CD8-positive, alpha-beta memory T cell (primary cell): ENCODE measurements around the gene STIL. TPM values are rescaled to one million over a fixed set of nuclear protein-coding genes. Genes with fewer than 3 reads are reported as not detected.

Source experiments
- CTCF ChIA-PET: fragments of 350-600 bp; sonication (Branson Sonifier 250); formaldehyde crosslinking; loops from one replicate; lab custom pipeline; 2021; ENCODE audit warnings: antibody characterized with exemption; lab: Charles Lee
- POLR2A ChIA-PET: fragments of 350-600 bp; sonication (Branson Sonifier 250); formaldehyde crosslinking; loops from one replicate; lab custom pipeline; 2021; ENCODE audit warnings: antibody characterized with exemption; lab: Charles Lee
- DNase-seq, 5 donors: peaks; one replicate each; pipeline versions ENCODE4 v3.0.0 to v3.0.0-alpha.2; 2020 to 2022; ENCODE audit warnings: mixed read lengths in 1 of 5
- H3K27ac ChIP-seq: one replicate; pipeline ENCODE4 v1.7.0; 2013; ENCODE audit warnings: low read depth, mild to moderate bottlenecking, low read length, moderate library complexity
- H3K27me3 ChIP-seq: 2 replicates; pipeline ENCODE4 v1.7.0; 2013; ENCODE audit warnings: low read length, mild to moderate bottlenecking; ENCODE audit not compliant: insufficient read depth, poor library complexity, severe bottlenecking
- H3K36me3 ChIP-seq: 2 replicates; pipeline ENCODE4 v1.7.0; 2013; ENCODE audit warnings: mild to moderate bottlenecking, low read length, moderate library complexity; ENCODE audit not compliant: insufficient read depth
- H3K4me1 ChIP-seq: 2 replicates; pipeline ENCODE4 v1.7.0; 2013; ENCODE audit warnings: mild to moderate bottlenecking, low read length, moderate library complexity; ENCODE audit not compliant: insufficient read depth
- H3K4me3 ChIP-seq: 2 replicates; pipeline ENCODE4 v1.7.0; 2013; ENCODE audit warnings: mild to moderate bottlenecking, low read length
- H3K9me3 ChIP-seq: 2 replicates; pipeline ENCODE4 v1.7.0; 2013; ENCODE audit warnings: mild to moderate bottlenecking, low read length
- H3K27ac Mint-ChIP-seq, 8 donors: one replicate each; pipeline ENCODE4 v1.8.0; 2020 to 2021; ENCODE audit warnings: mixed read lengths in 8 of 8, mild to moderate bottlenecking in 6 of 8, inconsistent platforms in 3 of 8, moderate library complexity in 3 of 8
- H3K27me3 Mint-ChIP-seq, 2 donors: one replicate each; pipeline ENCODE4 v1.8.0; 2020 to 2021; ENCODE audit warnings: mixed read lengths in 2 of 2, mild to moderate bottlenecking in 1 of 2, moderate library complexity in 1 of 2
- H3K36me3 Mint-ChIP-seq, 3 donors: one replicate each; pipeline ENCODE4 v1.8.0; 2020 to 2021; ENCODE audit warnings: mixed read lengths in 3 of 3, inconsistent platforms in 1 of 3, mild to moderate bottlenecking in 1 of 3
- H3K4me1 Mint-ChIP-seq, 3 donors: one replicate each; pipeline ENCODE4 v1.8.0; 2020 to 2021; ENCODE audit warnings: mixed read lengths in 3 of 3, inconsistent platforms in 1 of 3, mild to moderate bottlenecking in 1 of 3
- H3K4me3 Mint-ChIP-seq, 7 donors: one replicate each; pipeline ENCODE4 v1.8.0; 2020 to 2021; ENCODE audit warnings: mixed read lengths in 7 of 7, mild to moderate bottlenecking in 6 of 7, moderate library complexity in 4 of 7, inconsistent platforms in 2 of 7
- H3K9me3 Mint-ChIP-seq, 5 donors: one replicate each; pipeline ENCODE4 v1.8.0; 2020 to 2022; ENCODE audit warnings: mixed read lengths in 5 of 5, mild to moderate bottlenecking in 3 of 5, moderate library complexity in 2 of 5, inconsistent platforms in 1 of 5
- polyA plus RNA-seq: library from polyadenylated mRNA; unstranded; fragments of 300-500 nt; fragmentation: Illumina TruSeq; gene quantifications from one replicate; pipeline ENCODE4 v1.2.3, GENCODE V29; 2021
- total RNA-seq, 2 experiments: library from RNA; stranded (reverse); gene quantifications; one replicate each; pipeline ENCODE4 v1.2.3, GENCODE V29; 2021

Gene STIL
- total and polyA plus RNA-seq, 3 experiments from 2014 or later: 0.15 to 19.1 (median 18.4) TPM

- Mint-ChIP-seq H3K9me3 (peaks cover 0 to 3% (median 0%) of the 10 kb centered on the region in 5 donors), H3K4me1 (peaks cover 26 to 38% (median 35%) of the 10 kb centered on the region in 3 donors), H3K27me3 (peaks cover 46 to 62% of the 10 kb centered on the region in 2 donors), H3K27ac (no peak overlapping the region), H3K4me3 (no peak overlapping the region), H3K36me3 (peaks cover 0 to 3% (median 0%) of the 10 kb centered on the region in 3 donors)
- H3K27ac ChIP-seq: peak overlapping the region; percentile 85
- no peaks in the 10 kb centered on the region for H3K9me3 ChIP-seq
- ChIA-PET POLR2A (no interaction called here), CTCF (interaction anchor here (1.5 kb wide), 2 partner anchors 10 to 34 kb away, joined by 4 read pairs; no protein-coding TSS in a partner anchor)
- H3K36me3 ChIP-seq: no peaks in the 10 kb centered on the region
- peaks cover 24% of the 10 kb centered on the region for H3K4me1 ChIP-seq
- H3K27me3 ChIP-seq: peaks cover 60% of the 10 kb centered on the region
- H3K4me3 ChIP-seq: peak overlapping the region; percentile 8
- no peak for DNase-seq
Measured at GRCh38 chr1:47227341-47228232, 86.4 kb downstream of the STIL start.

- no peak overlapping the region for H3K27ac Mint-ChIP-seq
- H3K4me1 Mint-ChIP-seq: peaks cover 23 to 33% (median 30%) of the 10 kb centered on the region in 3 donors
- DNase-seq: no peak
- peaks cover 0 to 3% (median 0%) of the 10 kb centered on the region in 5 donors for H3K9me3 Mint-ChIP-seq
- peaks cover 43 to 56% of the 10 kb centered on the region in 2 donors for H3K27me3 Mint-ChIP-seq
- Histone ChIP-seq H3K4me3 (no peak overlapping the region), H3K27me3 (peaks cover 56% of the 10 kb centered on the region), H3K9me3 (no peaks in the 10 kb centered on the region), H3K27ac (no peak overlapping the region), H3K36me3 (no peaks in the 10 kb centered on the region), H3K4me1 (peaks cover 24% of the 10 kb centered on the region)
- CTCF ChIA-PET: no interaction called here
- no peak overlapping the region for H3K4me3 Mint-ChIP-seq
- POLR2A ChIA-PET: no interaction called here
- H3K36me3 Mint-ChIP-seq: peaks cover 0 to 3% (median 0%) of the 10 kb centered on the region in 3 donors
Measured at GRCh38 chr1:47226839-47227215, 87.1 kb downstream of the STIL start.

- no peak overlapping the region for H3K4me3 ChIP-seq
- H3K9me3 Mint-ChIP-seq: peaks cover 0 to under 1% (median 0%) of the 10 kb centered on the region in 5 donors
- H3K36me3 ChIP-seq: no peaks in the 10 kb centered on the region
- ChIA-PET CTCF (no interaction called here), POLR2A (no interaction called here)
- H3K4me1 ChIP-seq: peaks cover 19% of the 10 kb centered on the region
- peaks cover 51% of the 10 kb centered on the region for H3K27me3 ChIP-seq
- peaks cover 18 to 28% (median 24%) of the 10 kb centered on the region in 3 donors for H3K4me1 Mint-ChIP-seq
- H3K9me3 ChIP-seq: no peaks in the 10 kb centered on the region
- DNase-seq: no peak
- no peak overlapping the region for H3K27ac ChIP-seq
- no peaks in the 10 kb centered on the region for H3K36me3 Mint-ChIP-seq
- H3K4me3 Mint-ChIP-seq: peak overlapping the region; percentile 56 to 90 (median 65)
- H3K27me3 Mint-ChIP-seq: peaks cover 43 to 52% of the 10 kb centered on the region in 2 donors
- peak overlapping the region in 2 of 8 donors; percentile 6 to 51 for H3K27ac Mint-ChIP-seq
Measured at GRCh38 chr1:47226121-47226838, 87.7 kb downstream of the STIL start.

- CTCF ChIA-PET: no interaction called here
- peaks cover 44% of the 10 kb centered on the region for H3K27me3 ChIP-seq
- no peaks in the 10 kb centered on the region for H3K9me3 Mint-ChIP-seq
- H3K36me3 Mint-ChIP-seq: no peaks in the 10 kb centered on the region
- H3K4me1 ChIP-seq: peaks cover 12% of the 10 kb centered on the region
- H3K4me3 Mint-ChIP-seq: peak overlapping the region; percentile 56 to 90 (median 65)
- DNase-seq: no peak
- H3K4me3 ChIP-seq: no peak overlapping the region
- POLR2A ChIA-PET: no interaction called here
- H3K9me3 ChIP-seq: no peaks in the 10 kb centered on the region
- H3K27ac Mint-ChIP-seq: peak overlapping the region in 2 of 8 donors; percentile 6 to 21
- H3K27me3 Mint-ChIP-seq: peaks cover 44 to 53% of the 10 kb centered on the region in 2 donors
- no peaks in the 10 kb centered on the region for H3K36me3 ChIP-seq
- H3K27ac ChIP-seq: no peak overlapping the region
- peaks cover 14 to 20% (median 18%) of the 10 kb centered on the region in 3 donors for H3K4me1 Mint-ChIP-seq
Measured at GRCh38 chr1:47225430-47226100, 88.4 kb downstream of the STIL start.

- Mint-ChIP-seq H3K27me3 (peaks cover 42 to 52% of the 10 kb centered on the region in 2 donors), H3K27ac (no peak overlapping the region), H3K9me3 (no peaks in the 10 kb centered on the region), H3K36me3 (no peaks in the 10 kb centered on the region), H3K4me3 (no peak overlapping the region), H3K4me1 (peaks cover 7 to 13% (median 10%) of the 10 kb centered on the region in 3 donors)
- H3K4me3 ChIP-seq: no peak overlapping the region
- CTCF ChIA-PET: no interaction called here
- no peaks in the 10 kb centered on the region for H3K36me3 ChIP-seq
- peaks cover 36% of the 10 kb centered on the region for H3K27me3 ChIP-seq
- POLR2A ChIA-PET: no interaction called here
- no peak for DNase-seq
- peaks cover 5% of the 10 kb centered on the region for H3K4me1 ChIP-seq
- no peak overlapping the region for H3K27ac ChIP-seq
- no peaks in the 10 kb centered on the region for H3K9me3 ChIP-seq
Measured at GRCh38 chr1:47224676-47225399, 89.1 kb downstream of the STIL start.

- no peaks in the 10 kb centered on the region for H3K9me3 ChIP-seq
- H3K4me1 ChIP-seq: no peaks in the 10 kb centered on the region
- Mint-ChIP-seq H3K4me3 (no peak overlapping the region), H3K27me3 (peaks cover 36 to 45% of the 10 kb centered on the region in 2 donors), H3K4me1 (peaks cover 3 to 6% (median 6%) of the 10 kb centered on the region in 3 donors), H3K9me3 (no peaks in the 10 kb centered on the region), H3K36me3 (no peaks in the 10 kb centered on the region), H3K27ac (no peak overlapping the region)
- ChIA-PET POLR2A (no interaction called here), CTCF (no interaction called here)
- H3K27me3 ChIP-seq: peaks cover 29% of the 10 kb centered on the region
- no peak for DNase-seq
- no peak overlapping the region for H3K4me3 ChIP-seq
- H3K27ac ChIP-seq: no peak overlapping the region
- no peaks in the 10 kb centered on the region for H3K36me3 ChIP-seq
Measured at GRCh38 chr1:47223921-47224675, 89.8 kb downstream of the STIL start.
